ENCODE measurements around the gene NUDT8. TPM values are rescaled to one million over a fixed set of nuclear protein-coding genes. Genes with fewer than 3 reads are reported as not detected.
"Not testable (repeated sequence)": the region's sequence is repeated elsewhere in the genome, so short reads cannot be mapped to it uniquely, and the experiment has no call there.

Gene NUDT8
- total RNA-seq, 1 donor from 2014 or later, result 104 TPM

DNA sequence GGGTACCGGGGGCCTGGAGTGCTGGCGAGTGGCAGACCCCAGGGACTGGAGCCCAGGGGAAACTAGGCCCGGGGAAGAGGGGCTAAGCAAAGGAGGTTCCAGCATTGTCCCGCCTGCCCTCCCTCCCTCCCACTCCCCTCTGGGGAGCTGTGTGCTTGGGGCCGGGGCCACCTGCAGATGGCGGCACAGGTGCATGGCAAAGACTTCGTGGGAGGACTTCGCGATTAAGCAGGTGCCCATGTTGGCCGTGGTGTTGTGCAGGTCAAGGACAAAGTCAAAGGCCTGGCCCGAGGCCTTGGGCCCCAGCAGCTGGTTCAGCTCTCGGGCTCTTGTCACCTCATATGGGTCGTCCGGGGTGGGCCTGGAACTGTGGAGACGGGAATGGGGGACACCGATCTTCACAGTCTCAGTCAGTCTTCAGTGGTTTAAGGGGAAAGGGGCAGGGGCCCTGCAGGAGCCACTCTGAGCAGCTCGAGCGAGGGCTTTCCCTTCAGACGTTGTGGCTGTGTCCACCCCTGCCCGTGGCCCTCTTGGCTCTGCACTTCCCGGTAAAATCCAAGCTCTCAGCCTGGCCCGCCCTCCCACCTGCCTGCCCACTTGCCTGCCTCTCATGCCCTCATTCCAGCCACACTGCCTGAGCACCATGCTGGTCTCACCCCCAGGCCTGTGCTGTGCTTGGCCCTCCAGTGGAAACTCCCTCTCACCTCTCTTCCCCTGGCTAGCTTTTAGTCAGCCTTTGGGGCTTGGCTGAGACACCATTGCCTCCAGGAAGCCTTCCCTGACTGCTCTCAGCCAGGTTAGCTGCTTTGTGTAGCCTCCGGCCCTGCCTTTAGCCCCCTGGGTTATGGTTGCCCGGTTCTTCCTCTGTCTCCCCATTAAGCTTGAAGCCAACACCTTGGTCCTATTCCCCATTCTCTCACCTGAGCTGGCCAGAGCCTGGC lies 16.1 kb upstream of the NUDT8 start:
- DNase-seq (ENCODE audit: missing footprints), result no peak
- intact Hi-C loops (cut with DNase I), result no loop called here
- ATAC-seq, result no peak

DNA sequence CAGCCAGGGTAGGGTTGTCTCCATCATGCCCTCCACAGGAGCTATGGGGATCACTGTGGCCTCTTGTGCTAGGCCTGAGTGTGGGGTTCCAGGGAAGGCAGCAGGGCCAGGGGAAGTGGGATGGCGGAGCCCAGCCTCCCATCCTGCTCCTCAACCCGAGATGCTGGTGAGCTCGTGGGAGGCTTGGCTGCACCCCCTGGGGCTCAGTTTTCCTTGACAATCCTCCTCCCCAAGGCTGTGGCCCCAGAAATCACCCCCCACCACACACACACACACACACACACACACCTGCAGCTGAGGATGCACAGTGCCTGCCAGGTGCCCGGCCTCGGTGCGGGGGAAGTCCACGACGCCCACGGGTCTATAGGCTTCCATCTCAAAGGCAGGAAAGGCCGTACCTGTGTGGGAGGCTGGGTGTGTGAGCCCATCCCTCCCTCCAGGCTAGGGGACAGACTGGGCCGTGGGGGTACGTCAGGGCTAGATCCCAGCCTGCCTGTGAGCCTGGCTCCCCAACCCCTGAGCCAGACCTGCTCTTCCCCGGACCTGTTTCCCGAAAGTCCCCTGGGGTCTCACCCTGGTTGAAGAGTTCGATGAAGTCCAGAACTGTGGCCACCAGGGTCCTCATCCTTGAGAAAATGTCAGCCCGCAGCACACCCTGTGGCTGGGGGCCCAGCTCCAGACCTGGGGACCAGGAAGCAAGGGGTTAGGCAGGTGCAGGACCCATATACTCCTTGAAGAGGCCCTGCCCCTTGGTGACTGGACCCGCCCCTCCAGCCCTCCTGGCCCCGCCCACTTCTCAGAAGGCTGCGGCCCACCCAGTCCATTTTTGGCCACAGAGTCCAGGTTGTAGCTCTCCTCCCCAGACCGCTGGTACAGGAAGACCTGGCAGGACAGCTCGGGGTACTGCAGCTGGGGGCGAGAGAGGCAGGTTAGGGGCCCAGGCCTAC lies 15.0 kb upstream of the NUDT8 start:
- ATAC-seq, result no peak
- DNase-seq (ENCODE audit: missing footprints), result no peak
- intact Hi-C loops (cut with DNase I), result no loop called here

DNA sequence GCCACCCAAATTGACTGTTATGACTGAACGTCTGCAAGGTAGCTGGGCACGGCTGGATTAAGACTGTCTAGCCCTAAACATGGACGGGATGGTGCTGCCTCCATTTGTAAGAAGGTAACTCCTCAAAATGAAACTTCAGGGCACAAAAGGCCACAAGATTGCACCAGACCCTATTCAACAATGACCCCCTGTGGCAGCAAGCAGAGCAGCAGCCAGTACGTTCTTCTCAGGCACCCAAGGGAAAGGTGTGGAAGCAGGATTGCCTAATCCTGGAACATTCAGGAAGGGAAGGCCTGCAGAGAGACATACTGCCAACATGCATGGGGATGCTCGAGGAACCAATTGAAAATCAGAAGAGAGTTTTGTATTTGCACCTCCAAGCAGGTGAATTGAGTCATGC lies 14.3 kb upstream of the NUDT8 start:
- intact Hi-C loops (cut with DNase I), result no loop called here
- no peak for ATAC-seq
- DNase-seq (ENCODE audit: missing footprints), result no peak

DNA sequence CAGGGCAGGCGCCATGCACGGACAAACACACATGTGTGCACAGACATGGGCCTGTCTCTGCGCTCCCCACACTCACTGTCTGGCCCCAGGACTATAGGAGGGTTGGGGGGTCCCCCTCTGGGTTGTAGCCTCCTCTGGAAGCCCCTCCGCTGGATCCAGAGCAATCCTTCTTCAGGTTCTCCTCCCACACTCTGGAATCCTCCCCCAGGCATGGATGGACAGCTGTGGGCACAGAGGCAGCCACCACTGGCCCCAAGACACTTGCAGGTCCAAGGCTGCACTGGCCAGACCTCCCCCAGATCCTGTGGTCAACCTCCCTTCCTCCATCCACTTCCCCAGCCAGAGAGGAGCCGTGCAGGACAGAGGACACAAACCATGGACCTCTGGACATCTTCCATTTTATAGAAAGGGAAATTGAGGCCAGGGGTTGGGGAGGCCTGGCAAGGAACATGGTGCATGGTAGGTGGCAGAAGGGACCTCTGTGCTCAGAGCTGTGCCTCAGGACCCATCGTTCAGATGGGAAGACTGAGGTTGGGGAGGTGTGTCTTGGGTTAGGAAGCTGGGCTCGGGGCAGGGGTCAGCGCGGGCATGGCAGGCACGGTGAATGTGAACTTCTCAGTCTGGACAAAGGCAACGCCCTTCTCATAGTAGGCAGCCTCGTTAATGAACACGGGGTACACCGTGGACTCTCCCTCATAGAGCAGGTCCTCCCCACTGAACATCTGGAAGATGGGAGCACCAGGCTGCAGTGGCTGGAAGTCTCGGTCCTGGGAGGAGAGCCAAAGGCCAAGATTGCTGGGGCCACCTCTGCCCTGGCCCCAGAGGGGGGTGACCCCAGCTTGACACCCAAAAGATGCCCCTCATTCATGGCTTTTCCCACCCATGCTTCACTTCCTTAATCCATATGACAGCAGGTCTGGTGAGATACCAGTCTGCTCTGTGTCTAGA lies 12.7 kb upstream of the NUDT8 start:
- no peak for DNase-seq (ENCODE audit: missing footprints)
- intact Hi-C loops (cut with DNase I), result no loop called here
- ATAC-seq, result no peak

DNA sequence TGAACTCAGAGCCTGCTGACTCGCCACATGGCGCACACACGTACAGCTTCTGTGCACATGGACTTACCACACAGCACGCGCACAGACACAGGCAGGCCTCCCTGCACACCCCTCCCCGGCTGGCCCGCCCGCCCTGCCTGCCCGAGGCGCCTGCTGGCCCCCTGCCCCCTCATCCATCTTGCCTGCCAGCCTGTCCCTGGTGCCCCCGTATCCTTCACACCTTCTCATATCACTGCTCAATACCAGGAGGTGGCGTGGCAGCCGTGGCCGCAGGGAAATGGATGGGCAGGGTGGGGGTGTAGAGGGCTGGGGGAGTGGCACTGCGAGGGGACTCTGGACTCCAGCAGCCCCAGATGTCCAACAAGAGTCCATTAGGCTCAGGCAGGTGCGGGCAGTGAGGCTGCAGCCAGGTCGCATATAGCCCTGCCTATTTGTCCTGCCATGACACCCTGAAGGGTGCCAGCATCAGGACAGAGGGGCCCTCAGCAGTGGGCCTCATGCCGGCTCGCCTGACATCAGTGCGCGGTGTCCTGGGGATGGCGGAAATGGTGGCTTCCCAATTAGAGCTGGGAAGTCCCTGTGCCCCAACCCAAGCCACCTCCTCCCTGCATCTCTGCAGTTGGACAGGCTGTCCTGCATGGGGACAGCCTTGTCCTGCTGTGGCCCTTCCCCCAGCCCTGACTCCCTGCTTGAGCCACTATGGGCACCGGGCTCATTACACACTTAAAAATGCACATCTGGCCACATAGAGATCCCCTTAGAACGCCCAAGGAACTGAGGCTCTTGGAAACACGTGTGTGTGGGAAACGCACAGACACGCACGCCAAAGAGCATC lies 11.8 kb upstream of the NUDT8 start:
- DNase-seq (ENCODE audit: missing footprints) (no peak), ATAC-seq (no peak)
- intact Hi-C loops (cut with DNase I), result no loop called here

DNA sequence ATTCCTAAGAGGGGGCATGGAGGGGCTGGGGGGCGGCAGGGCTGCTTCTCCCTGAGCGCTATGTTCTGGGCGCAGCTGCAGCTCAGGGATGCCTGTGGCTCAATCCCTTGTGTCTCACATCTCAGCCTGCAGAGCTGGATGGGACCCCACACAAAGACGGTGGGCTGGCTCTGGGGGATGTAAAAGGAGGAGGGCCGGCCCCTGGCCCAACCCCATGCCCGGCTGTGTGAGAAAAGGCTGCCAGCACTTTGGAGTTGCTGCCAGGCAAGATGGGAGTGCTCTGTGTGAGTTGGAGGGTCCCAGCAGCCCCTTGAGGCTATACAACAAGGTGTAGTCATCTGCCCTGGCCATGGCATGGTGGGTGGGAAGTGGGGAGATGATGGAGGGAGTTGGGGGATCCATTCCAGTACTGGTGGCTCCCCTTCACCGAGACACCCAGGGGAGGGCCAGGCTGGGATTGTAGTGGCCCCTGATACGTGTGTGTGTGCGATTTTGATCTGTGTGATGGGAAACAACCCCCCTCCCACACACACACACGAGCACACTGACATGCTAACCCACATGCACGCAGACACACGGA lies 11.1 kb upstream of the NUDT8 start:
- ATAC-seq (no peak), DNase-seq (ENCODE audit: missing footprints) (no peak)
- intact Hi-C loops (cut with DNase I), result no loop called here

DNA sequence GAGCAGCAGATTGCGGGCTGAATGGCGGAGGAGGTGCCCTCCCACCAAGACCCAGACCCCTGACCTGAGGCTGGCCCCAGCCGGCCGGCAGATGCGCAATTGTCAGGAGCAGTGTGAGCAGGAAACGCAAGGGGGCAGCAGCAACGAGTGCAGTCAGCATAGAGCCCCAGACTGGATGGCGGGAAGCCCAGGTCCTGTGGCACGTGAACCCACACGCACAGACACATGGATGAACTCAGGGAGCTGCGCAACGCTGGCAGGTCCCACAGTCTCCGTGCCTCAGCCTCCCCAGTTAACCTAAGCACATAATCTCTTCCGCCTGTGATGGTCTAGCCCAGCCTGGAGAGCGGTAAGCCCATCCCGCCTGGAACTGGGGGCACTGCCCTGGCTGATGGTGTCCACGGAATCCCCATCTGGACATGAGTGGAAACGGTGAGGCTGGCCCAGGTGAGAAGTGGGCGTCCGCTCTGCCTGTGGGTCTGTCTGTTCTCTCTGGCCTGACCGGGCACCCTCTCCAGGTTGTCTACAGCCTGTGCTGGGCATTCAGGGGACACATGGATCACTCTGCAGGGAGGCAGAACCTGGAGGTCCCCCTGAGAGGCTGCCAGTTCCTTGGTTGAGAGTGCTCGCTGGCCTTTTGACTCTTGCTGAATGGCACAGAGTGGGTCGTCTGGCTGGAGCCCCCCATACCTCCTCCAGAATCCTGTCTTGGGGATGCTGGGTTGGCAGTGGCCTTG lies 10.5 kb upstream of the NUDT8 start:
- ATAC-seq (peak; percentile 40), DNase-seq (ENCODE audit: missing footprints) (peak; percentile 68)
- intact Hi-C loops (cut with DNase I), result no loop called here

DNA sequence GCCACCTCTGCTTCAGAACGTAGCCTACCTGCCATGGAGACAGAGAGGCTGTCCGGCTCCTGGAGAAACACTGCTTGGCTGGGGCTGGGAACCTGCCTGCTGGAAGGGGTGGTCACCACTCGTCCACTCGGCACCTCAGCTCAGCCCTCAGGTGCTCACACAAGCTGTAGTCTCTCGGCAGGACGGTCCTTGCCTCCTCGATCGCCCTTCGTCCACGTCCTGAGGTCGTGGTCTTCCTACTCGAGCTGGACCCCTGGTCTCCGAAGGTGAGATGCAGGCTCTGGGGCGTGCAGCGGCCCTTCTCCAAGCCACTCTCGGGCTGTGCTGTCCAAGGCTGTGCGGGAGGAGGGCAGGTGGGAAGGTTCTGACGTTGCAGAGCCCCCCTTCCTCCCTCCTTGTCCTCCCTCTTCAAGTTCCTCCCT lies 9.7 kb upstream of the NUDT8 start, which contains the start of gene TBX10:
TSS of gene TBX10 (minus strand) at position 326 of the 422 bp plus-strand sequence. CDS start at position 35, 291 bp downstream.
- intact Hi-C loops (cut with DNase I), result no loop called here
- ATAC-seq (no peak), DNase-seq (ENCODE audit: missing footprints) (no peak)

DNA sequence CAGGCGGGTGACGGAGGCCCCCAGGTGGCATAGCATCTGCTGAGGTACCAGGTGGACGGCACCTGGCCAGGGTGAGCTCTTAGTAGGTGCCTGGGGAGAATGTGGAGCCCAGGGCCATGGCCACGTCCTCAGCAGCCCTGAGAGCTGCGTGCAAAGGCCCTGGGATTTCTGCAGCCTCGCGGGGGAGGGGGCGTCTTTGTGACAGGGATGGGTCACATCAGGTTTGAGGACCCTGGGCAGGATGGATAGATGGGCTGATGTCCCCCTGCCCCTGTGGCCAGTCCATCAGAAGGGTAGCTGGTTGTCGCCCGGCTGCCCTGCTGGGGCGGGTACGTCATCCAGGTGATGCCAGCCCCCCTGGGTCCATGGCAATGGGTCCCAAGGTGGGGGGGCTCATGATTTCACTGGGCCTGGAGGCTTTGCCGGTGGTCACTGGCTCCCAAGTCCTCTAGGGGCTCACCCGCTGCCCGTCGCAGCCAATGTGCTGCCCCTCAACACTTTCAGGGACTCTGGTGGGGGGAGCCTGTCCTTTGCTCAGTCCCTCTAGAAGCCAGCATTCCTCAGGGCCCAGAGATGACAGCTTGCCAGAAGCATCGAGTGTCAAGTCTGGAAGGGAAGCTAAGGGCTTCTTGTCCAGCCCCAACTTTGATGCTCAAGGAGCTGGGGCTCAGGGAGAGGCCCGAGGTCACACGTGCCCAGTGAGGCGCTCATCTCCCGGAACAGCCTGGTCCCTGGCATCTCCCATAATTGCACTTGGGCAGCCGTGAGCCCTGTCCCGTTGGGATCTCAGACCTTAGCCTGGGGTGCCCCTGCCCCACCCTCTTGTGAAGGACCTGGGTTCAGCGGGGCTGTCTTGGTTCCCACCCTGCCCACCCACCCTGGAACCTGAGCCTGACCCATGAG lies 9.0 kb upstream of the NUDT8 start:
- intact Hi-C loops (cut with DNase I), result no loop called here
- DNase-seq (ENCODE audit: missing footprints) (peak; percentile 62), ATAC-seq (no peak)

DNA sequence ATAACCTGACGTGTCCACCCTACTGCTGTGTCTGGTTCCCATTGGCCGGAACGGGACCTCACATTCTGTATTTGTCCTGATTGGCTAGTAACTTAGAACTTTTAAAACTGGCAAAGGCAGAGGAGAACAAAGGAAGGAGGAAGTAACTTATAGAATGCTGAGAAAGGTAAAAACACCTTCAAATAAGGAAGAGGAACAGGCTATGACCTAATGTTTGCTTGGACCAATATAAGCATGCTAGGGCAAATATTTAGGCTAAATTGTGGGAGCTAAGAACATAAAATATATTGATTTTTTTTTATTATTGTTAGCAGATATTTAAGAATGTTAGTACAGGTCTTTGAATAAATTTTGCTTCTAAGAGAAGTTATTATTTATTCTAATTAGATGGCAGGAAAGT lies 7.7 kb upstream of the NUDT8 start:
- DNase-seq (ENCODE audit: missing footprints); intact Hi-C loops (cut with DNase I); ATAC-seq: not testable (repeated sequence)

DNA sequence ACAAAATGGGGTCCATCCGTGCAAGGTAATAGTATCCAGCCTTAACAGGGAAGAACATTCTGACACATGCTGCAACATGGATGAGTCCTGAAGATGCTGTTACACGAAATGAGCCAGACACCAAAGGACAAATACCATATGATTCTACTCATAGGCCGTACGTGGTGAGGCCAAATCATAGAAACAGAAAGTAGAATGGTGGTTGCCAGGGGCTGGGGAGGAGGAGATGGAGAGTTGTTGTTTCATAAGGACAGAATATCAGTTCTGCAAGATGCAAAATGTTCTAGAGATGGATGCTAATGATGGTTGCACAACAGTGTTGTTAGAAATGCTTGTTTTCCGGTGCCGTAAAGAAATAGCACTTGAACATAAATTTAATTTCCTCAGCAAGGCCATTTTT lies 7.2 kb upstream of the NUDT8 start:
- intact Hi-C loops (cut with DNase I), result no loop called here
- ATAC-seq, result no peak
- no peak for DNase-seq (ENCODE audit: missing footprints)

DNA sequence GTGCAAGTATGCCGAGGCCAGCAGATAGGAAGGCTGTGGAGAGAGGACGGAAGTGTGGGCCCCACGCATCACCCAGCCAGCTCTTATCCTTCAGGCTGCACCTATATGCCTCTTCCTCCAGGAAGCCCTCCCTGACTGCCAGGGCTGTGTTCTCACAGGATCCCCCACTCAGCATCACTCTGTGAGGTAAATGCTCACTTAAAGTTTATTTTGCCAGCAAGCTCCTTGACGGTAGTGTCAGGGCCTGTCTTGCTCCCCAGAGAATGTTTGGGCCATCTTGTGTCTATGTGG lies 5.4 kb upstream of the NUDT8 start:
- intact Hi-C loops (cut with DNase I), result no loop called here
- ATAC-seq, result no peak
- DNase-seq (ENCODE audit: missing footprints), result no peak

DNA sequence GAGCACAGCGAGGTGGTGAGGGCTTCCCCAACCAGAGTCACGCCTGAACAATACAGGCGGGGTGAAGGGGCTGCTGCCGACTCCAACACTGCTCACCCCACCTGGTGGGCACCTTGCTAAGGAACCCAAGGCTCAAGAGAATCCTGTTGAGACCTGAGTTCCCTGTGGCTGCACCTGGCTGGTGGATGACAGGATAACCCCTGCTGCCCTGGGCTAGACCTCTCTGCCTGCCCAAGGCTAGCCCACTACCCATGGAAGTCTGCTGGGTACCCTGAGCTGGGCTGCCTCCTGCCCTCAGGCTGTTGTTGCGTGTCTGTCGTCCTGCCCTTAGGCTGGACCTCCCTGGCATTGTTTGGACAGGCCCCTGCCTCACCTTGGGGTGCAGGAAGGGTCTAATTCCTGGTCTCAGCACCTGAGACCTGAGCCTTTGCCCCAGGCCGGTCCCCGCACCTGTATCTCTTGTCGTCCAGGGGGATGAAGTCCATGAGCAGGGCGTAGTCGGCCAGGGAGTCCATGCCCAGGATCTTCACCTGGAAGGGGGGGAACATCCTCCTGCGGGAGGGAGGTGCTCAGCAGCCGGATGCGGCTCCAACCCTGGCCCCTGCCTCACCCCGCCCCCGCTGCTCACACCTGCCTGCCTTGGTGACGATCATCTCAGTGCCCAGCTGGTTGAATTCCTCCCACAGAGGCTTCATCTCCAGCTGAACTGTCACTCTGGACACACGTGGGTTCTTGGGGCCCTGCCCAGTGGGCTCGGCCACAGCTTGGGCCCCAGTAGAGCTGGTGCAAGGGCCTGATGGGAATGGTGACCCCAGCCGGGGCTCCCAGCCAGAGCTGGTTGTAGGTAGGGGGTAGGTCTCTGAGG lies 4.9 kb upstream of the NUDT8 start:
- DNase-seq (ENCODE audit: missing footprints) (no peak), ATAC-seq (no peak)
- intact Hi-C loops (cut with DNase I), result no loop called here

DNA sequence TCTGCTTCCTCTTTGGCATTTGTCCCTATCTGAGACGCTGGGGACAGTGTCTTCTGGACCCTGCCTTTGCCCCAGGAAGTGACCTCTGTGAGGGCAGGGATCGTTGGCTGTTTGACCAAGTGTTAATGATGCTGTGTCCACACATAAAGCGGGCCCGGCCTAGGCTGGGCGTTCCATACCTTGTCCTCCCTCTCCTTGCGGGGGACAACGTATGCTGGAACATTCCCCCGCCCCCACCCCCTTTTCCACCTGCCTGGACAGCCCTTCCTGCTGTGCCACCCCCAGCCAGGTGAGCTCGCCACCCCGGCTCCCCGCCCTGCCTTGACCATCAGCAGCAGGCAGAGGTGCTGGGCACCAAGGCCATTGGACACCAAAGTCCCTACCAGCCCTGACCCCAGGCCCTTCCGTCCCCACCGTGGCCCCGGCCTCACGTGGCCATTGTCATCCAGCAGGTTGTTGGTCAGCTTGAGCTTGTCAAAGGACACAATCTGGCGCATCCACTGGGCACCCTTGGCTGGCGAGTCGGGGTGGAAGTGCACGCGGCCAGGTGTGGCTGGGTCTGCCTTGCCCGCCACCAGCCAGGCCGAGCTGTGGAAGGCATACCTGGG lies 4.1 kb upstream of the NUDT8 start:
- DNase-seq (ENCODE audit: missing footprints) (no peak), ATAC-seq (no peak)
- intact Hi-C loops (cut with DNase I), result no loop called here
